Adrenal gland (tissue), 5 donors: Measurements from ENCODE around the gene LHX4.

ENCODE experiments used
- CTCF ChIP-seq, 6 experiments: fragments of 450-650 bp in 4 of 6; fragments of 200-600 bp in 2 of 6; sonication (generic) in 1 of 6; IDR thresholded peaks; 1 replicate in 5 of 6; 2 replicates in 1 of 6; pipeline versions ENCODE4 v1.5.1 to v1.8.0; 2016 to 2021; ENCODE audit warnings: antibody characterized with exemption in 6 of 6, mild to moderate bottlenecking in 2 of 6, moderate library complexity in 1 of 6
- POLR2A ChIP-seq, 2 donors: fragments of 450-650 bp; IDR thresholded peaks; one replicate each; pipeline ENCODE4 v1.6.1; 2017; ENCODE audit warnings: antibody characterized with exemption in 2 of 2, mild to moderate bottlenecking in 2 of 2, moderate library complexity in 1 of 2
- donor health status: DM: no; HTN: no; CAD: no.

GRCh38 chr1:180283098-180283497 is 53.0 kb downstream of the LHX4 start:
- no peak for TF ChIP-seq CTCF (IDR thresholded peaks at IDR 0.05)
- no peak for TF ChIP-seq POLR2A (IDR thresholded peaks at IDR 0.05)
